GM18868 (cell line): Measurements from ENCODE around the gene PFKFB1.

Experiments
- ATAC-seq: cut with Tn5 transposase; IDR thresholded peaks from one replicate; pipeline ENCODE4 v1.9.1; 2021; ENCODE audit warnings: mild to moderate bottlenecking, moderate library complexity; ENCODE audit not compliant: unreplicated experiment

Gene PFKFB1

GRCh38 chrX:54928876-54929275 is 65.1 kb downstream of the PFKFB1 start:
- no peak for ATAC-seq

- no peak for ATAC-seq
Measured at GRCh38 chrX:54926978-54927377, 67.0 kb downstream of the PFKFB1 start.

GRCh38 chrX:54923376-54923775 is 70.6 kb downstream of the PFKFB1 start:
- ATAC-seq: no peak

- ATAC-seq: no peak
Measured at GRCh38 chrX:54922547-54922946, 71.4 kb downstream of the PFKFB1 start.

GRCh38 chrX:54921427-54922021 is 72.5 kb downstream of the PFKFB1 start:
- ATAC-seq: peak; percentile 80

- peak; percentile 45 for ATAC-seq
Measured at GRCh38 chrX:54920610-54921426, 73.2 kb downstream of the PFKFB1 start, which contains the start of gene TRO. TRO (plus strand) TSS chrX:54920824; CDS start chrX:54922247, 1,423 bp downstream.

GRCh38 chrX:54909941-54910340 is 84.0 kb downstream of the PFKFB1 start:
- no peak for ATAC-seq

GRCh38 chrX:54894159-54894558 is 99.8 kb downstream of the PFKFB1 start:
- ATAC-seq: no peak

- no peak for ATAC-seq
Measured at GRCh38 chrX:54891573-54891972, 102.4 kb downstream of the PFKFB1 start.

GRCh38 chrX:54885740-54886139 is 108.2 kb downstream of the PFKFB1 start:
- no peak for ATAC-seq
